ENCODE results near the gene ICOSLG. TPM values are rescaled to one million over a fixed set of nuclear protein-coding genes. Genes with fewer than 3 reads are reported as not detected.
A peak's percentile ranks its signal among the peaks of the same experiment; 100 is the strongest.

Gene ICOSLG
- total and polyA plus RNA-seq, 7 donors = 0.27 to 5.7 (median 0.83) TPM

GRCh38 chr21:44260791-44261631 lies 20.3 kb upstream of the ICOSLG start:
- peaks cover 0 to 22% (median 4%) of the 10 kb centered on the region in 3 donors for H3K27me3 ChIP-seq
- 80 to 87% methylated on average over 19 of the region's 19 CpGs for WGBS, 2 donors
- H3K4me1 ChIP-seq = no peaks in the 10 kb centered on the region
- TF ChIP-seq EP300 (IDR thresholded peaks at IDR 0.05) = no peak
- no peak for TF ChIP-seq POLR2A (IDR thresholded peaks at IDR 0.05)
- TF ChIP-seq POLR2AphosphoS5 (IDR thresholded peaks at IDR 0.05) = no peak
- no peak for TF ChIP-seq CTCF (IDR thresholded peaks at IDR 0.05)
- H3K27ac ChIP-seq = no peak overlapping the region
- H3K4me3 ChIP-seq = no peak overlapping the region
- DNase-seq = no peak
- H3K36me3 ChIP-seq = no peaks in the 10 kb centered on the region
- intact Hi-C loops (cut with DNase I) = no loop called here
- peaks cover 0 to 3% (median 0%) of the 10 kb centered on the region in 4 donors for H3K9me3 ChIP-seq

- H3K27me3 ChIP-seq = peaks cover 0 to 22% (median 4%) of the 10 kb centered on the region in 3 donors
- no peak for DNase-seq
- intact Hi-C loops (cut with DNase I) = no loop called here
- H3K4me1 ChIP-seq = no peaks in the 10 kb centered on the region
- H3K36me3 ChIP-seq = no peaks in the 10 kb centered on the region
- H3K9me3 ChIP-seq = peaks cover 0 to 3% (median 0%) of the 10 kb centered on the region in 4 donors
- TF ChIP-seq CTCF (IDR thresholded peaks at IDR 0.05) (no peak), POLR2A (IDR thresholded peaks at IDR 0.05) (no peak), POLR2AphosphoS5 (IDR thresholded peaks at IDR 0.05) (no peak), EP300 (IDR thresholded peaks at IDR 0.05) (no peak)
- no peak overlapping the region for H3K4me3 ChIP-seq
- no peak overlapping the region for H3K27ac ChIP-seq
- WGBS, 2 donors = 65 to 72% methylated on average over 4 of the region's 4 CpGs
These were observed 19.3 kb upstream of the ICOSLG start for GRCh38 chr21:44260066-44260465.

GRCh38 chr21:44259082-44259705 lies 18.5 kb upstream of the ICOSLG start:
- Histone ChIP-seq H3K27ac (no peak overlapping the region), H3K4me3 (no peak overlapping the region), H3K4me1 (no peaks in the 10 kb centered on the region), H3K27me3 (peaks cover 0 to 22% (median 4%) of the 10 kb centered on the region in 3 donors), H3K9me3 (peaks cover 0 to 3% (median 0%) of the 10 kb centered on the region in 4 donors), H3K36me3 (no peaks in the 10 kb centered on the region)
- WGBS, 2 donors = 91% methylated on average over 22 of the region's 22 CpGs
- intact Hi-C loops (cut with DNase I) = no loop called here
- no peak for DNase-seq
- TF ChIP-seq CTCF (IDR thresholded peaks at IDR 0.05) (no peak), POLR2AphosphoS5 (IDR thresholded peaks at IDR 0.05) (no peak), POLR2A (IDR thresholded peaks at IDR 0.05) (no peak), EP300 (IDR thresholded peaks at IDR 0.05) (no peak)

GRCh38 chr21:44258056-44258725 lies 17.4 kb upstream of the ICOSLG start:
- intact Hi-C loops (cut with DNase I) = no loop called here
- 92% methylated on average over 34 of the region's 34 CpGs for whole genome bisulfite sequencing, 2 donors

More at GRCh38 chr21:44258056-44258725, 17.4 kb upstream of the ICOSLG start:
- no peaks in the 10 kb centered on the region for H3K36me3 ChIP-seq
- peak; percentile 35 for DNase-seq
- H3K4me1 ChIP-seq = no peaks in the 10 kb centered on the region
- H3K9me3 ChIP-seq = peaks cover 0 to 3% (median 0%) of the 10 kb centered on the region in 4 donors
- no peak overlapping the region for H3K4me3 ChIP-seq
- peaks cover 0 to 18% (median 4%) of the 10 kb centered on the region in 3 donors for H3K27me3 ChIP-seq
- no peak overlapping the region for H3K27ac ChIP-seq
- TF ChIP-seq EP300 (IDR thresholded peaks at IDR 0.05) = no peak
- no peak for TF ChIP-seq POLR2AphosphoS5 (IDR thresholded peaks at IDR 0.05)
- no peak for TF ChIP-seq POLR2A (IDR thresholded peaks at IDR 0.05)
- no peak for TF ChIP-seq CTCF (IDR thresholded peaks at IDR 0.05)
